Gastroesophageal sphincter (tissue), 4 donors: Measurements from ENCODE around the gene RRAD. TPM values are rescaled to one million over a fixed set of nuclear protein-coding genes. Genes with fewer than 3 reads are reported as not detected.
"Not testable (repeated sequence)": the region's sequence is repeated elsewhere in the genome, so short reads cannot be mapped to it uniquely, and the experiment has no call there.

Experiments used
- ATAC-seq: fragments of 150-250 bp; one replicate; pipeline ENCODE4 v1.9.1; 2016; ENCODE audit warnings: mild to moderate bottlenecking, moderate library complexity
- H3K27ac ChIP-seq, 4 donors: fragments of 200-600 bp; sonication (generic) in 3 of 4; 1 replicate in 3 of 4; 2 replicates in 1 of 4; pipeline ENCODE4 v1.5.1; 2016 to 2019
- H3K27me3 ChIP-seq: fragments of 200-600 bp; sonication (generic); one replicate; pipeline ENCODE4 v1.5.1; 2019
- H3K36me3 ChIP-seq, 2 donors: fragments of 200-600 bp; sonication (generic); one replicate each; pipeline ENCODE4 v1.5.1; 2019; ENCODE audit warnings: control low read depth in 1 of 2
- H3K4me1 ChIP-seq, 3 donors: fragments of 200-600 bp; sonication (generic); 1 replicate in 2 of 3; 2 replicates in 1 of 3; pipeline ENCODE4 v1.5.1; 2016 to 2019; ENCODE audit warnings: control low read depth in 2 of 3
- H3K4me3 ChIP-seq, 2 donors: fragments of 200-600 bp; sonication (generic); one replicate each; pipeline ENCODE4 v1.5.1; 2019; ENCODE audit warnings: mild to moderate bottlenecking in 1 of 2, moderate library complexity in 1 of 2
- H3K9me3 ChIP-seq, 3 donors: fragments of 200-600 bp; sonication (generic); one replicate each; pipeline ENCODE4 v1.5.1; 2017 to 2019; ENCODE audit warnings: control low read depth in 2 of 3
- CTCF ChIP-seq, 4 experiments: fragments of 200-600 bp in 2 of 4; fragments of 450-650 bp in 2 of 4; sonication (generic) in 1 of 4; IDR thresholded peaks; one replicate each; pipeline ENCODE4 v1.5.1; 2017 to 2019; ENCODE audit warnings: antibody characterized with exemption in 4 of 4, mild to moderate bottlenecking in 2 of 4, moderate library complexity in 2 of 4
- EP300 ChIP-seq: sonication (generic); formaldehyde crosslinking; IDR thresholded peaks from one replicate; pipeline ENCODE4 v1.6.1; 2017; ENCODE audit warnings: antibody characterized with exemption, mild to moderate bottlenecking
- POLR2A ChIP-seq, 2 donors: fragments of 450-650 bp; IDR thresholded peaks; one replicate each; pipeline ENCODE4 v1.6.1; 2017; ENCODE audit warnings: antibody characterized with exemption in 2 of 2, mild to moderate bottlenecking in 2 of 2, moderate library complexity in 1 of 2
- POLR2AphosphoS5 ChIP-seq: sonication (generic); formaldehyde crosslinking; IDR thresholded peaks from one replicate; pipeline ENCODE4 v1.6.1; 2017; ENCODE audit warnings: antibody characterized with exemption
- WGBS, 2 donors: methylation state at CpG; one replicate each; pipeline ENCODE4 v1.1.5; 2018; ENCODE audit warnings: low coverage in 1 of 2; 5-methylcytosine and 5-hydroxymethylcytosine counted together
- total RNA-seq, 4 donors: library from RNA; depleted of rRNA; stranded (reverse); fragments of >200 nt; gene quantifications; one replicate each; pipeline ENCODE4 v1.1.0, GENCODE V29; 2016

The RRAD gene
- total RNA-seq, 4 donors from 2014 or later = 33.4 to 103 (median 50.8) TPM

GRCh38 chr16:66961065-66961744 lies 35.9 kb upstream of the RRAD start, which contains the start of gene CES3:
Gene CES3, plus strand, starts transcription at chr16:66961266. Its CDS starts 42 bp downstream, at chr16:66961308.
- WGBS, 2 donors = 68 to 94% methylated on average over 3 to 7 of the region's 16 CpGs
- peak; percentile 65 for ATAC-seq
- no peak within 1 kb of the TSS for H3K27ac ChIP-seq
- no peaks in the 10 kb centered on the region for H3K4me1 ChIP-seq
- peaks cover 19% of the 10 kb centered on the region for H3K27me3 ChIP-seq
- H3K4me3 ChIP-seq = no peak within 1 kb of the TSS
- H3K9me3 ChIP-seq = no peaks in the 10 kb centered on the region
- no peaks in the 10 kb centered on the region for H3K36me3 ChIP-seq
- TF ChIP-seq CTCF (IDR thresholded peaks at IDR 0.05) = peak in 3 of 4 experiments; percentile 18 to 57 (median 48)
- TF ChIP-seq EP300 = no peak

GRCh38 chr16:66960270-66960669 lies 34.9 kb upstream of the RRAD start:
- H3K27me3 ChIP-seq = peaks cover 19% of the 10 kb centered on the region
- H3K9me3 ChIP-seq = no peaks in the 10 kb centered on the region
- no peaks in the 10 kb centered on the region for H3K4me1 ChIP-seq
- TF ChIP-seq POLR2AphosphoS5 (no peak), CTCF (IDR thresholded peaks at IDR 0.05) (no peak), EP300 (no peak), POLR2A (IDR thresholded peaks at IDR 0.05) (no peak)
- H3K27ac ChIP-seq = no peak overlapping the region
- ATAC-seq = no peak
- H3K4me3 ChIP-seq = no peak overlapping the region
- no peaks in the 10 kb centered on the region for H3K36me3 ChIP-seq
- 80 to 100% methylated on average over 1 of the region's 1 CpG for WGBS, 2 donors

- H3K4me3 ChIP-seq = no peak overlapping the region
- H3K9me3 ChIP-seq = no peaks in the 10 kb centered on the region
- TF ChIP-seq POLR2AphosphoS5 (no peak), CTCF (IDR thresholded peaks at IDR 0.05) (no peak), POLR2A (IDR thresholded peaks at IDR 0.05) (no peak), EP300 (no peak)
- H3K27me3 ChIP-seq = peaks cover 15% of the 10 kb centered on the region
- H3K27ac ChIP-seq = no peak overlapping the region
- no peaks in the 10 kb centered on the region for H3K36me3 ChIP-seq
- ATAC-seq = peak; percentile 73
- 54 to 66% methylated on average over 2 to 4 of the region's 5 CpGs for WGBS, 2 donors
- no peaks in the 10 kb centered on the region for H3K4me1 ChIP-seq
These were observed 34.4 kb upstream of the RRAD start for GRCh38 chr16:66959704-66960161.

- Histone ChIP-seq H3K9me3 (no peaks in the 10 kb centered on the region), H3K4me3 (no peak overlapping the region), H3K27me3 (peaks cover 9% of the 10 kb centered on the region), H3K36me3 (no peaks in the 10 kb centered on the region), H3K27ac (no peak overlapping the region), H3K4me1 (no peaks in the 10 kb centered on the region)
- ATAC-seq = no peak
- TF ChIP-seq POLR2A (IDR thresholded peaks at IDR 0.05) (no peak), POLR2AphosphoS5 (no peak), EP300 (no peak), CTCF (IDR thresholded peaks at IDR 0.05) (no peak)
- WGBS, 2 donors = 46 to 50% methylated on average over 1 to 2 of the region's 7 CpGs
These were observed 33.7 kb upstream of the RRAD start for GRCh38 chr16:66958857-66959703.

GRCh38 chr16:66956154-66956457 lies 30.8 kb upstream of the RRAD start:
- not testable (repeated sequence) for H3K36me3 ChIP-seq, H3K4me1 ChIP-seq, H3K4me3 ChIP-seq, H3K27me3 ChIP-seq, ATAC-seq, H3K9me3 ChIP-seq, H3K27ac ChIP-seq
- WGBS, 2 donors = 38 to 67% methylated on average over 1 of the region's 1 CpG

- not testable (repeated sequence) for ATAC-seq, H3K27me3 ChIP-seq, H3K27ac ChIP-seq, H3K4me3 ChIP-seq, H3K9me3 ChIP-seq, H3K36me3 ChIP-seq, H3K4me1 ChIP-seq
- WGBS, 2 donors = 65 to 78% methylated on average over 11 of the region's 17 CpGs
These were observed 30.2 kb upstream of the RRAD start for GRCh38 chr16:66955363-66956153.
